HFF-Myc (cell line): ENCODE measurements around the gene NDUFV1.
"Not testable (repeated sequence)": the region's sequence is repeated elsewhere in the genome, so short reads cannot be mapped to it uniquely, and the experiment has no call there.

Source experiments
- DNase-seq: peaks from one replicate; pipeline ENCODE4 v3.0.0-alpha.2; 2011; ENCODE audit warnings: low read depth; ENCODE audit errors: extremely low read depth
- H3K4me3 ChIP-seq: replicated peaks from 2 replicates; pipeline ENCODE4 v1.5.1; 2011; ENCODE audit warnings: low read depth, mild to moderate bottlenecking, control low read depth, low read length
- TF ChIP-seq, protein P1 (sequence below): IDR thresholded peaks from 2 replicates; pipeline ENCODE4 v1.5.1; 2012; ENCODE audit warnings: mild to moderate bottlenecking, low read depth, low read length, control low read depth; ENCODE audit errors: missing control alignments

NDUFV1 gene

DNA sequence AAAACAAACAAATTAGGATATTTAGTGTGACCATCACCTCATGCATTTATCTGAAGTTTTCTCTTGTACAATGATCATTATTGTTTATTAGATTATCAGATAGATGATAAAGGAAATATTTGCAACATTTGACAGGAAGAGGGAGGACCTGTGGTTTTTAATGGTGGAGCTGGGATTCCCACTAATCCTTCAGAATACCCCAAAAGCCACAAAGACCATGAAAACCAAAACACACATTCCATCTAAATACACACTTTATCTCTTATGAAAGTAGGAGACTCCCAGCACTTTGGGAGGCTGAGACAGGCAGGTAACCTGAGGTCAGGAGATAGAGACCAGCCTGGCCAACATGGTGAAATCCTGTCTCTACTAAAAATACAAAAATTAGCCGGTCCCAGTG, 7.6 kb upstream of the NDUFV1 start:
- TF ChIP-seq, protein P1, sequence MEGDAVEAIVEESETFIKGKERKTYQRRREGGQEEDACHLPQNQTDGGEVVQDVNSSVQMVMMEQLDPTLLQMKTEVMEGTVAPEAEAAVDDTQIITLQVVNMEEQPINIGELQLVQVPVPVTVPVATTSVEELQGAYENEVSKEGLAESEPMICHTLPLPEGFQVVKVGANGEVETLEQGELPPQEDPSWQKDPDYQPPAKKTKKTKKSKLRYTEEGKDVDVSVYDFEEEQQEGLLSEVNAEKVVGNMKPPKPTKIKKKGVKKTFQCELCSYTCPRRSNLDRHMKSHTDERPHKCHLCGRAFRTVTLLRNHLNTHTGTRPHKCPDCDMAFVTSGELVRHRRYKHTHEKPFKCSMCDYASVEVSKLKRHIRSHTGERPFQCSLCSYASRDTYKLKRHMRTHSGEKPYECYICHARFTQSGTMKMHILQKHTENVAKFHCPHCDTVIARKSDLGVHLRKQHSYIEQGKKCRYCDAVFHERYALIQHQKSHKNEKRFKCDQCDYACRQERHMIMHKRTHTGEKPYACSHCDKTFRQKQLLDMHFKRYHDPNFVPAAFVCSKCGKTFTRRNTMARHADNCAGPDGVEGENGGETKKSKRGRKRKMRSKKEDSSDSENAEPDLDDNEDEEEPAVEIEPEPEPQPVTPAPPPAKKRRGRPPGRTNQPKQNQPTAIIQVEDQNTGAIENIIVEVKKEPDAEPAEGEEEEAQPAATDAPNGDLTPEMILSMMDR = no peak
- H3K4me3 ChIP-seq = no peak overlapping the region
- DNase-seq = no peak

DNA sequence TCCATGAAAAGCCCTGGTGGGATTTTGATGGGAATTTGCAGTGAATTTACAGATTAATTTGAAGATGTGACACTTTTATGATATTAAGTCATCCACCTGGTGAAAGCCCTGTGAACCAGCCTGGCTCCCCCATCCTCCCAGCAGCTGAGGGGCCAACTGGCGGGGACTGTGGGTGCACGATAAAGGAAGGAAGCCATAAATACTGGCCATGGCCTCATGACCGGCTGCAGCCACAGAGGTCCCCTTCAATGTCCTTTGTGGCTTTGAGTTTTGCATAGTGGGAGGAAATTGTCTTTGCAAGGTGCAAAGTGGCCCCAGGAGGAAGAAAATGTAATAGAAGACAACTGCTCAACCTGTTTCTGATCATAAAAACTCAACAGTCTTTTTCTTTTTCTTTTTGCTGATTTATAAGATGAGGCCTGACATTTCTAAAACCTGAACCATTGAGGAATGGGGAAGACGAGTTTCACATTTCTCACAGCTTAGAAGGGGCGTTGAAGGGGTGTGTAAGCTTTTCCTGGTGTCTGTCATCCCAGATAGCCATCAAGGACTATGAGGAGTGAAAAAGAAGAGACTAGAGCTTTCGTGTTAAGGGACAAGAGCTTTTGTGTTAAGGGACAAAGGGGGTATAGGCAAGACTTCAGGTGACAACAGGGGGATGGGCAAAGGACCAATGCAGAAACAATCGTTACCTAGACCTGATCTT, 6.3 kb upstream of the NDUFV1 start:
- TF ChIP-seq, protein P1 = no peak
- no peak for DNase-seq
- H3K4me3 ChIP-seq = no peak overlapping the region

DNA sequence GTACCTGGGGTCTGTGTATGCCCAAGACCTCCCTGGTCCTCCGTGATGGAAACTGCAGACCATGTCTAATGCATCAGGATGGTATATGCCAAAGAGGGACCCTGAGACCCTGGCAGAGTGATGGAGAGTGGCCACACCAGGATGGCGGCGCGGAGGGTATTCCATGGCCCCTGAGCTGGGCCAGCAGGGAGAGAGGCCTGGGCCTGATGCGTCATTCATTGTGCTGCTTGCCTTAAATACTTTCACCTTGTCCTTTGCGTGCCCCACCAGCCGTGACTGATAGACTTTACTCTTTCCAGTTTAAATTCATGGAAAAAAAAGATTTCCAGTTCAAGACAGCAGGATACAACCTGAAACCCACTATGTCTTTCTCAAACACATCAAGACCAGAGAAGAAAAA, 5.6 kb upstream of the NDUFV1 start:
- no peak overlapping the region for H3K4me3 ChIP-seq
- TF ChIP-seq, protein P1 = no peak
- DNase-seq = no peak

DNA sequence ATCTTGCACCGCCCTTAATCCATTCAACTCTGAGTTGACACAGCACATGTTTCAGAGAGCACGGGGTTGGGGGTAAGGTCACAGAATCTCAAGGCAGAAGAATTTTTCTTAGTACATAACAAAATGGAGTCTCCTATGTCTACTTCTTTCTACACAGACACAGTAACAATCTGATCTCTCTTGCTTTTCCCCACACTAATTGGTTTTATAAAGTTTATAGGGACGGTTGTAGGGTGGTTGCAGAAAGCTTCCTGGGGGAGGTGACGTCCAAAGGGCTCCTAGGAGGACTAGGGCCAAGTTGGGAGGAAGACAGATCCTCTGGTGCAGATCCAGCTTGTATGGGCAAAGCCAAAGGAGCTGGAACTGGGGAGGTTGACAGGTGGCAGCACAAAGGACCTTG, 2.6 kb upstream of the NDUFV1 start:
- DNase-seq, H3K4me3 ChIP-seq: not testable (repeated sequence)

DNA sequence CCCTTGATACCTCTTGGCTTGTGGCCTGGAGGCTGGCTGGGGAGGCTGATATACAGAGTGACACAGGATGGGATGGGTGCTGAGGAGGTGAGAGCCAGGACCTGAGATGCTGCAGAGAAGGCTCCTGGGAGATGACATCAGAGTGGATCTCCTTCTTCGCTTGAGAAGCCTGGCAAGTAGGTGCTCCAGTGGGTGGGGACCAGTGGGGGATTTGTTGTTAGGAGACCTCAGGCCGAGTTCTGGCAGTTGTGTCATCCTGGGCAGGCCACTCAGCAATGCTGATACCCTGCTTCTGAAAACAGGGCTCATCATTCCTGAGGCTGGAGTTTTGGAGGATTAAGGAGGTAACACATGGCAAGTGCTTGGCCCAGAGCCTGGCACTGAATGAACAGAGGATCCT, 1.9 kb upstream of the NDUFV1 start:
- no peak for DNase-seq
- H3K4me3 ChIP-seq = no peak overlapping the region
- TF ChIP-seq, protein P1 = no peak

DNA sequence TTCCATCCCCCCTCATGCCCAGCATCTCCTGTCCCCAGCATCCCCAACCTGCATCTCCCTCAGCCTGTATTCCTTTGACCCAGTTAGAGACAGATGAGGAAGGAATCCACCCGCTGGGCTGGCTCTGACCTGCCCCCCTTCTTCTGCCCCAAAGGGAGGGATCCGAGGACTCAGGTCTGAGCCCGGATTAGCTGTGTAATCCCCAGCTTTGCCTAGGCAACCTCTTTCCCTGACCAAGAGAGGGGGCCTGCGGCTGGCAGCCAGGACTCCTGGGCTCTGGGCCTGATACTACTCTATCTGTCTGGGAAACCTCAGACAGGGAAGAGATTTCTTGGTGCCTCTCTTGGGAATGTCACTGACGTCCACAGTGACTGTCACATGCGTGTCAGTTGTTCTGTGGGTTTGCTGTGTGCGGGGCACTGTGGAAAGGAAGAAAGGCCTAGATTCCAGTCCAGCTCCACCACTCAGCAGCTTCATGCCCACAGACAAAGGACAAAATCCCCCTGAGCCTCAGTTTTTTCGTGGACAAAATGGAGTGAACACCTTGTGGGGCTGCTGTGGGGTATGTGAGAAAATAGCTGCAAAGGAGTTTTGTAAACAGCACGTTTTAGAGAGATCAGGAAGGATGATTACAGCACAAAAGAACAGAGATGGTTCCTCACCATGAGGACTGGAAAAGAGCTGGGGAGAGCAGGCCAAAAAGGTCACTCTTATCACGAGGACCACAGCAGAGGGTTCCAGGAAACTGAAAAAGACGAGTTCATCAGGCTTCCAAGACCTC, 1.3 kb upstream of the NDUFV1 start:
- H3K4me3 ChIP-seq = no peak overlapping the region
- TF ChIP-seq, protein P1 = no peak
- DNase-seq = no peak

DNA sequence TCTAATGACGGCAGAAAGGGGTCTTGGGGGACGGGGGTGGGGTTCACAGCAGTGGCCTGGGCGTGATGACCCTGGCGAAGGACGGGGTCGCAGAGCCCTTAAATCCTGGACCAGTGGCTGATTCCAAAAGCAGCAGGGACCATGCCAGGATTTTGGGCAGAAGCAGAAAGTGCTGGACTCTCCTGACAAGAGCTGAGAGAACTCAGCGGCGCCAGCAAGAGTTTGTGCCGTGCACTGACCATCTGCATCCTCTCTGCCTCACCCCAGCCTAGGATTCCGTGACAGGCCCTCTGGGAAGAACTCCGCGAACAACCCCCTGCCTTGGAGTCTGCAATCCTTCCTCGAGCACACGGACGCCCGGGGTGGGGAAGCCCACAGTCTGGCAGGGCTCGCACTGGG, 644 bp upstream of the NDUFV1 start:
- TF ChIP-seq, protein P1 = no peak
- no peak for DNase-seq
- peak overlapping the region; percentile 99 for H3K4me3 ChIP-seq
